ES-I3 (cell line): ENCODE measurements around the gene TUBA4A.
"Not testable (repeated sequence)": the region's sequence is repeated elsewhere in the genome, so short reads cannot be mapped to it uniquely, and the experiment has no call there.

ENCODE experiments used
- H3K36me3 ChIP-seq: 2 replicates; pipeline ENCODE4 v1.6.1; 2013; ENCODE audit warnings: mild to moderate bottlenecking, low read length, control low read depth, moderate library complexity; ENCODE audit not compliant: insufficient read depth
- H3K4me1 ChIP-seq: 2 replicates; pipeline ENCODE4 v1.6.1; 2013; ENCODE audit warnings: mild to moderate bottlenecking, control low read depth, low read length; ENCODE audit not compliant: insufficient read depth
- H3K9ac ChIP-seq: 2 replicates; pipeline ENCODE4 v1.6.1; 2013; ENCODE audit warnings: low read depth, mild to moderate bottlenecking, low read length, moderate library complexity
- H3K9me3 ChIP-seq: 2 replicates; pipeline ENCODE4 v1.6.1; 2013; ENCODE audit warnings: mild to moderate bottlenecking, low read length, moderate library complexity; ENCODE audit not compliant: control insufficient read depth, insufficient read depth

TUBA4A gene

GRCh38 chr2:219266886-219267285, 13.2 kb upstream of the TUBA4A start:
- H3K9ac ChIP-seq: no peak overlapping the region
- H3K4me1 ChIP-seq: no peaks in the 10 kb centered on the region
- H3K9me3 ChIP-seq: no peaks in the 10 kb centered on the region
- no peaks in the 10 kb centered on the region for H3K36me3 ChIP-seq

GRCh38 chr2:219266232-219266631, 12.5 kb upstream of the TUBA4A start:
- Histone ChIP-seq H3K9ac (no peak overlapping the region), H3K4me1 (no peaks in the 10 kb centered on the region; the same call in 1 of the 2 replicates), H3K36me3 (no peaks in the 10 kb centered on the region), H3K9me3 (no peaks in the 10 kb centered on the region)

GRCh38 chr2:219261024-219261855, 7.5 kb upstream of the TUBA4A start:
- Histone ChIP-seq H3K36me3 (no peaks in the 10 kb centered on the region), H3K9me3 (no peaks in the 10 kb centered on the region), H3K4me1 (no peaks in the 10 kb centered on the region; the same call in 1 of the 2 replicates), H3K9ac (no peak overlapping the region)

- not testable (repeated sequence) for H3K36me3 ChIP-seq, H3K4me1 ChIP-seq, H3K9me3 ChIP-seq
Observed at GRCh38 chr2:219258942-219259341, 5.2 kb upstream of the TUBA4A start.

GRCh38 chr2:219254590-219255201, 978 bp upstream of the TUBA4A start:
- Histone ChIP-seq H3K9me3 (no peaks in the 10 kb centered on the region), H3K4me1 (peaks cover 12% of the 10 kb centered on the region; the same call in 1 of the 2 replicates), H3K9ac (peak overlapping the region; percentile 56; the same call in 1 of the 2 replicates), H3K36me3 (no peaks in the 10 kb centered on the region)

More at GRCh38 chr2:219258942-219259341, 5.2 kb upstream of the TUBA4A start:
- H3K9ac ChIP-seq: not testable (repeated sequence)

- Histone ChIP-seq H3K36me3 (no peaks in the 10 kb centered on the region), H3K9me3 (no peaks in the 10 kb centered on the region), H3K4me1 (peaks cover 21% of the 10 kb centered on the region), H3K9ac (peak within 1 kb of the TSS; percentile 56; the same call in 1 of the 2 replicates)
Observed at GRCh38 chr2:219252900-219253752, 592 bp downstream of the TUBA4A start, which contains the start of gene TUBA4B. Gene TUBA4B (plus strand): TSS chr2:219253243. CDS start chr2:219253408, 165 bp downstream.

GRCh38 chr2:219252570-219252899, 1.2 kb downstream of the TUBA4A start:
- Histone ChIP-seq H3K9me3 (no peaks in the 10 kb centered on the region), H3K9ac (peak overlapping the region; percentile 56; the same call in 1 of the 2 replicates), H3K36me3 (0 out of 2 replicates have a peak, but pooled peaks cover under 1% of the 10 kb centered on the region), H3K4me1 (peaks cover 21% of the 10 kb centered on the region)

- Histone ChIP-seq H3K4me1 (peaks cover 21% of the 10 kb centered on the region), H3K36me3 (0 out of 2 replicates have a peak, but pooled peaks cover 5% of the 10 kb centered on the region), H3K9ac (no peak overlapping the region; the same call in 1 of the 2 replicates), H3K9me3 (no peaks in the 10 kb centered on the region)
Observed at GRCh38 chr2:219252084-219252483, 1.6 kb downstream of the TUBA4A start.

GRCh38 chr2:219251656-219252055, 2.1 kb downstream of the TUBA4A start:
- Histone ChIP-seq H3K4me1 (peaks cover 21% of the 10 kb centered on the region), H3K36me3 (0 out of 2 replicates have a peak, but pooled peaks cover 6% of the 10 kb centered on the region), H3K9me3 (no peaks in the 10 kb centered on the region), H3K9ac (no peak overlapping the region)

GRCh38 chr2:219250049-219250781, 3.5 kb downstream of the TUBA4A start:
- Histone ChIP-seq H3K9ac (no peak overlapping the region), H3K9me3 (no peaks in the 10 kb centered on the region), H3K36me3 (0 out of 2 replicates have a peak, but pooled peaks cover 6% of the 10 kb centered on the region), H3K4me1 (peaks cover 26% of the 10 kb centered on the region)

- no peak overlapping the region for H3K9ac ChIP-seq
- no peaks in the 10 kb centered on the region for H3K9me3 ChIP-seq
- H3K4me1 ChIP-seq: peaks cover 31% of the 10 kb centered on the region
- H3K36me3 ChIP-seq: 0 out of 2 replicates have a peak, but pooled peaks cover 6% of the 10 kb centered on the region
Observed at GRCh38 chr2:219249203-219249980, 4.3 kb downstream of the TUBA4A start.

- no peaks in the 10 kb centered on the region for H3K9me3 ChIP-seq
- no peak overlapping the region for H3K9ac ChIP-seq
- 0 out of 2 replicates have a peak, but pooled peaks cover 6% of the 10 kb centered on the region for H3K36me3 ChIP-seq
- peaks cover 32% of the 10 kb centered on the region for H3K4me1 ChIP-seq
Observed at GRCh38 chr2:219248845-219249202, 4.9 kb downstream of the TUBA4A start.
